Measurements from ENCODE around the gene PREPL.

PREPL gene

GRCh38 chr2:44291281-44292248 lies 69.7 kb downstream of the PREPL start:
- no peak for DNase-seq

GRCh38 chr2:44290261-44290660 lies 71.0 kb downstream of the PREPL start:
- DNase-seq, result no peak

- no peak for DNase-seq
Measured at GRCh38 chr2:44286884-44287638, 74.2 kb downstream of the PREPL start.

- DNase-seq, result no peak
Measured at GRCh38 chr2:44286119-44286883, 75.0 kb downstream of the PREPL start.

- no peak for DNase-seq
Measured at GRCh38 chr2:44285174-44285573, 76.1 kb downstream of the PREPL start.

- no peak for DNase-seq
Measured at GRCh38 chr2:44283116-44283666, 78.1 kb downstream of the PREPL start.

- DNase-seq, result no peak
Measured at GRCh38 chr2:44280869-44281268, 80.4 kb downstream of the PREPL start.

GRCh38 chr2:44277541-44277940 lies 83.8 kb downstream of the PREPL start:
- no peak for DNase-seq

GRCh38 chr2:44275927-44276303 lies 85.4 kb downstream of the PREPL start:
- DNase-seq, result no peak

GRCh38 chr2:44273596-44273995 lies 87.7 kb downstream of the PREPL start:
- DNase-seq, result no peak

- DNase-seq, result no peak
Measured at GRCh38 chr2:44273076-44273475, 88.2 kb downstream of the PREPL start.

- no peak for DNase-seq
Measured at GRCh38 chr2:44271296-44271695, 90.0 kb downstream of the PREPL start.

- no peak for DNase-seq
Measured at GRCh38 chr2:44269831-44270230, 91.5 kb downstream of the PREPL start.

GRCh38 chr2:44267796-44268648 lies 93.3 kb downstream of the PREPL start:
- no peak for DNase-seq
